Globus pallidus (tissue), 1 donor: ENCODE measurements around the gene BRINP1.
A peak's percentile ranks its signal among the peaks of the same experiment; 100 is the strongest.

Source experiments
- DNase-seq: peaks from one replicate; pipeline ENCODE4 v3.0.0-alpha.2; 2015; ENCODE audit warnings: low spot score

The BRINP1 gene

GRCh38 chr9:119343059-119343990 lies 25.9 kb downstream of the BRINP1 start:
- DNase-seq: no peak

- no peak for DNase-seq
These were observed 30.2 kb downstream of the BRINP1 start for GRCh38 chr9:119339056-119339455.

- no peak for DNase-seq
These were observed 31.7 kb downstream of the BRINP1 start for GRCh38 chr9:119337573-119337972.

DNA sequence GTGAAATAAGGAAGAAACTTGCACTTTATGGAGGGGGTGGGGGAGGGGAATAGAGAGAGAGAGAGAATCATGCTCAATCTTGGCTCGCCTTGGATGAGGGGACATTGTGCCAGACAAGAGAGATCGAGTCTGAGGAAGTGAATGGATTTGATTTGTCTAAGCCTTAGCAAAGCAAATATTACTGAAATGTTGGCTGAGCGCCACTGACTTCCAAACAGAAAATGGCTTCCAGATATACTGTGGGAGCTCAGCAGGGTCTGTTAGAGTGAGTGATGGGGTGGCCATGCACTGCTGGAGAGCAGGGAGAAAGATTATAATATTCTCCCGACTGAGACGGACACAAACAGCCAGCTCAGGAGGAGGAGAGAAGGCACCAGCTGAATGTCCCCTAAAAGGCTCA lies 34.5 kb downstream of the BRINP1 start:
- no peak for DNase-seq

DNA sequence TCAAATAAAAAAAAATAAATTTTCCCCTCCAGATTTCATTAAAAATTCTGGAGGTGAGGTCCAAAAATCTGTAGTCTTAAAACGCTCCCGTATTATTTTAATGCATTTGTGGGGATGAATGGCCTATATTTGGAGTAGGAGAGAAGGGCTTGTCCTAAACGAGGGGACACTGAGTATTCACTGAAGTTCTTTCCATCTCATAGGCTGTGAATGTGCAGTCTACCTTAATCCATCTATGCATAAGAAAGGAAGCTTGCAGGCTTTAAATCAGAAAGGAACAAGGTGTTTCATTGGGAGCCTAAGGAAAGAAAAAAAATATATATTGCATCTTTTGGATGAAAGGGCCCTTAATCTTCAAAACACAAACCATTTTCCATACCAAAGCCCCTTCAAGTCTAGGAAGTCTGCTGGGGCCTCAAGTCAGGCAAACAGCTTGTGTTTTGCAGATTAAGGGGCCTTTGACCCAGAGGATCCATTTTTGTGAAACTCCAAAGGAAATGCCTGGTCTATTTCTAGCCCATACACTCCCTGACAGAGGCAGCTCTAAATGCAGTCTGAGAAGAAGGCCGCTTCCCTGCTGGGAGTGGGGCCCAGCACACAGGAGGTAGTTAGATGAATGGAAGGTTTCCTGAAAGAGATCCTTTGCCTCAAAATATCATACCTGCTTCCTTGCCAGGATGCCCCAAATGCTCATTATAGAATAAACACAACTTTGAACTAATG lies 35.6 kb downstream of the BRINP1 start:
- DNase-seq: no peak

- DNase-seq: no peak
These were observed 36.7 kb downstream of the BRINP1 start for GRCh38 chr9:119332522-119332921.

GRCh38 chr9:119322184-119322583 lies 47.1 kb downstream of the BRINP1 start:
- no peak for DNase-seq

GRCh38 chr9:119318371-119318770 lies 50.9 kb downstream of the BRINP1 start:
- peak; percentile 20 for DNase-seq

GRCh38 chr9:119313846-119314245 lies 55.4 kb downstream of the BRINP1 start:
- no peak for DNase-seq

DNA sequence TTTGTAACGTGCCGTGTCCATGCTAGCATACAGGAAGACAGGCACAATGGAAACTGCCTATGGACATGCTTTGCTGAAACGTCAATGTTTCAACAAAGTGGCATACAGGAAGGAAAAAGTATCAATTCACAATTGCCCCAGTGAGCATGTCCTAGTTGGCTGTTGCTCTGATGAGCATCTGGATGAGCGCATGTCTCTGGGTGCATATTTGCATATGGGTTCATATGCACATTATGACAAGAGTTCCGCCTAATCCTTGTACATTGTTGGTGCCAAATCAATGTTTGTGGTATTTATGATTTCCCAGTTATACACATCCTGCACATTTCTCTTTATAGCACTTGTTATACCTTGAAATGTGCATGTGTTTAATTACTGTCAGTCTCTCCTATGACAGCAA lies 58.5 kb downstream of the BRINP1 start:
- DNase-seq: no peak

DNA sequence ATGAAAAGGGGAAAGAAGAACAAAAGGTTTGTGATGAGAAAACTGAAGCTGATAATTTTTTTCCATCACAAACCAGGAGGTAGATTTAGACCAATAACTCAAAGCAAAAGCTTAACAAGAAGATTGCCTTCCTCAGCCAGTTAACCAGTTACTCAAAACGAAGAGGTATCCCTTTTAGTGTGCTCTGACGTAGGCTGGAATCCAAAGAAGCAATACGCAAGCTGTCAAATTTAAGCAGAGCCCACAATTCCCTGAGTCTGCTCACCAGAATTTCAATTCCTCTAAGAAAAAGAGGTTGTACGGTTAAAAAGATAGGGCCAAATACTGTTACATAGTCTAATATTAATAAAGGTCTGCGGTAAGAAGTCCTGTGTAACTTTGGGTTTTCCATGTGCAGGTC lies 61.8 kb downstream of the BRINP1 start:
- DNase-seq: no peak

DNA sequence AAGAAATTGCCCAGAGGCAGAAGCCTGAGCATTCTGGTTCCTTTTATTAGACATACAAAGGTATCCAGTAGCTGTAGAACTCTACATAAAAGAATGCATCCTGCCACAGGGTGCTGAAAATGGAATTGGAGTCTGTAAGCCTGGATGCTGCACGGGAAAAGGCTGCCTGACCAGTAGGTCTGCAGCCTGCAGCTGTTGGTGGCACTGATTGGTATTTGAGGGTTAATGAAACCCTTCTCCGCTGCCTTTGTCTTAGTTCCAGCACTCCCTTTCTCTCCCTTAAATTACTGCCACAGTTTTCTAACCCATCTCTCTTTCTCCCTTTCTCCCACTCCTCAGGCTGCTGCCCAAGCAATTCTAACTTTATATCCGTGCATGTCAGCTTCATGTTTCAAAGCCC lies 64.7 kb downstream of the BRINP1 start:
- no peak for DNase-seq

DNA sequence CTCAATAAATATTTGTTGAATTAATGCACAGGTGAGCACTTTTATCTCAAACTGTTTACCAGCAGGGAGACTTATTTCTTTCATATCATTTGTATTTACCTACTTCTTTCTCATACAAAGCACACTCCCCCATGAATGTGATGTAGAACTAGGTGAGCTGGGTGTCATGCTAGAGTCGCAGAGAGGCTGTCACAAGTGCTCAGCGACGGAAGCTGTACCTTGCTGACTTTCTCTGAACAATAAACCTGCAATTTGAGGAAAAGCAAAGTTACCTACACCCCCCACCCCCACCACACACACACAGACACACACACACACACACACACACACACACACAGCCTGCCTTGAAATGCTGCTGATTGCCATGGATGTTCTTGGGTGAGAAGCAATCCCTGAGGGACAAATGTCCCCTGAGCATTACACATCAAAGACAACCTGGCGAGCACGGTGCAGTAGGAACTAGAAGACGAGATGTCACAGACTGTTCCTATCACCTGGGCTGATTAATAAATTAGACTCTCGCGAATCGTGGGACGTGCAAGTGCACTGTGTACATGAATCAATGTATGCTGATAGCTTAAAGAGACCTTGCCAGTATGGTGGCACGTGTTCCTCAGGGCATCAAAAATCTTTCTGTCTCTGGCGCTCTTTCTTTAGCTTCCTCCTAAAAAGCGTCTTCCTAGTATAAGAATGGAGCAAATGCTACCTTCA lies 66.1 kb downstream of the BRINP1 start:
- DNase-seq: no peak

- DNase-seq: no peak
These were observed 71.0 kb downstream of the BRINP1 start for GRCh38 chr9:119298076-119298853.

- DNase-seq: no peak
These were observed 77.7 kb downstream of the BRINP1 start for GRCh38 chr9:119291554-119291953.

- DNase-seq: peak; percentile 54
These were observed 79.3 kb downstream of the BRINP1 start for GRCh38 chr9:119289740-119290433.

- DNase-seq: no peak
These were observed 84.5 kb downstream of the BRINP1 start for GRCh38 chr9:119284587-119285337.

- peak; percentile 45 for DNase-seq
These were observed 85.1 kb downstream of the BRINP1 start for GRCh38 chr9:119284118-119284517.

GRCh38 chr9:119283078-119283794 lies 86.0 kb downstream of the BRINP1 start:
- no peak for DNase-seq
